T-helper 2 cell (primary cell): ENCODE data around the gene HMMR.
A peak's percentile ranks its signal among the peaks of the same experiment; 100 is the strongest.
"Not testable (repeated sequence)": the region's sequence is repeated elsewhere in the genome, so short reads cannot be mapped to it uniquely, and the experiment has no call there.

ENCODE experiments used
- DNase-seq, 5 experiments: peaks; one replicate each; pipeline versions ENCODE4 v3.0.0 to v3.0.0-alpha.2; 2012 to 2022
- total RNA-seq, 2 donors: gene quantifications; one replicate each; lab custom pipeline; 2026; lab: John Stamatoyannopoulos, UW

Gene HMMR, protein sequence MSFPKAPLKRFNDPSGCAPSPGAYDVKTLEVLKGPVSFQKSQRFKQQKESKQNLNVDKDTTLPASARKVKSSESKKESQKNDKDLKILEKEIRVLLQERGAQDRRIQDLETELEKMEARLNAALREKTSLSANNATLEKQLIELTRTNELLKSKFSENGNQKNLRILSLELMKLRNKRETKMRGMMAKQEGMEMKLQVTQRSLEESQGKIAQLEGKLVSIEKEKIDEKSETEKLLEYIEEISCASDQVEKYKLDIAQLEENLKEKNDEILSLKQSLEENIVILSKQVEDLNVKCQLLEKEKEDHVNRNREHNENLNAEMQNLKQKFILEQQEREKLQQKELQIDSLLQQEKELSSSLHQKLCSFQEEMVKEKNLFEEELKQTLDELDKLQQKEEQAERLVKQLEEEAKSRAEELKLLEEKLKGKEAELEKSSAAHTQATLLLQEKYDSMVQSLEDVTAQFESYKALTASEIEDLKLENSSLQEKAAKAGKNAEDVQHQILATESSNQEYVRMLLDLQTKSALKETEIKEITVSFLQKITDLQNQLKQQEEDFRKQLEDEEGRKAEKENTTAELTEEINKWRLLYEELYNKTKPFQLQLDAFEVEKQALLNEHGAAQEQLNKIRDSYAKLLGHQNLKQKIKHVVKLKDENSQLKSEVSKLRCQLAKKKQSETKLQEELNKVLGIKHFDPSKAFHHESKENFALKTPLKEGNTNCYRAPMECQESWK
- total RNA-seq: 1.2 to 4.7 reads per million in 2 donors

- DNase-seq: no peak
These were observed at the start of gene HMMR for GRCh38 chr5:163460562-163461171. TSS of gene HMMR (plus strand) at chr5:163460632. CDS start at chr5:163460693, 61 bp downstream.

DNA sequence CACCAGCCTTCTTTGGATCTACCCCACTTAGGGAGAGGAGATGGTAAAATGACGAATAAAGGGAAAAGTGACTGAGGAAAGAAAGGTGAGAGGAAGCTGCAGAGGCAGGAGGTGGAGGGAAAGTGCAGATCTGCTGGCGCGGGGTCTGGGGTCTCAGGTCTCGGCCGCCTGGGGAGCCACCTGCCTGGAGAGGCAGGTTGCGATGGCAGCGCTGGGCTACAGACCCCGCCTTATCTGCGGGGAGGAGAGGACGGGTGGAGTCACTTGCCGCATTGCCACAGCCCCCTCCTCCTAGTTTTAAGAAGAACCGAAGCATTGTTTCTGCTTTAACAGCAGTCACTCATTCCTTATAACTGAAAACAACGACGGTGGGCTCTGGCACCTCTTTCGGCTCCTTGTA is 44.8 kb upstream of the HMMR start:
- DNase-seq: not testable (repeated sequence)

GRCh38 chr5:163424836-163425235 is 35.6 kb upstream of the HMMR start:
- DNase-seq: no peak

DNA sequence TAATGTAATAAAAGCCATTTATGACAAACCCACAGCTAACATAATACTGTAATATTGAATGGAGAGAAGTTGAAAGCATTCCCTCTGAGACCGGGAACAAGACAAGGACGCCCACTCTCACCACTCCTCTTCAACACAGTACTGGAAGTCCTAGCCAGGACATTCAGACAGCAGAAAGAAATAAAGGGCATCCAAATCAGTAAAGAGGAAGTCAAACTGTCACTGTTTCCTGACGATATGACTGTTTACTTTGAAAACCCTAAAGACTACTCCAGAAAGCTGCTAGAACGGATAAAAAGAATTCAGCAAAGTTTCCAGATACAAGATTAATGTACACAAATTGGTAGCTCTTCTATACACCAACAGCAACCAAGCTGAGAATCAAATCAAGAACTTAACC is 34.3 kb upstream of the HMMR start:
- DNase-seq: peak in 1 of 5 experiments; percentile 19

- DNase-seq: no peak
These were observed 27.9 kb upstream of the HMMR start for GRCh38 chr5:163432544-163432943.

DNA sequence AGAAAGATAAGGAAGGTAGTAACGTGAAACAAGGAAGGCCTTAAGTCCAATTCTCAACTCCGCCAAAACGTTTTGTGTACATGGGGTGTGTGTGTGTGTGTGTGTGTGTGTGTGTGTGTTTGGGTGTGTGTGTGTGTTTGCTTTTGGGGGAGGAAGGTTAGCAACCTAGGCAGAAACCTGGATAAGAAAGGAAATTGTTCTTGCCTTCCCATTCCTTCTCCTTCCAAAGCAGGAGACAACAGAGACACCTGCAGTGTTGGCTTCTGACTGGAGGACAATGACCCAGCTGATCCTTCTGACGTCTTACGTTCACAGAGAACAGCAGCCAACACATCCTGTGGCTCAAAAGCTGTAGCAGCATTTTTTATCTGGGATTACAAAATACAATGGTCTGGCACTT is 27.2 kb upstream of the HMMR start:
- no peak for DNase-seq

- DNase-seq: no peak
These were observed 26.0 kb upstream of the HMMR start for GRCh38 chr5:163434401-163434866.

- peak in 1 of 5 experiments; percentile 18 for DNase-seq
These were observed 23.9 kb upstream of the HMMR start for GRCh38 chr5:163436515-163436914.

DNA sequence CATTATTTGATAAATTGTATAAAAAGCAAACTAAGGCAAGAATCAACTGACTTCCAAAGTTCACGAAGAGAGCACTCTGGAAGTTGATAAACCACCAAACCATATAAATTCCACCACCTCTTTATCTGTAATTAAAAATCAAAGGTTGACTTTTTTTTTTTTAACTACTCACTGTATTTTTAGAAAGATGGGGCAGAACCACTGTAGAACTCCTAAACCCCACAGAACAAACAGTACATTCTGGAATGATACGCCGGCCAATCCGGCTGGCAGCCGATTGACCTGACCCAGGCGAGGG is 23.5 kb upstream of the HMMR start:
- no peak for DNase-seq

DNA sequence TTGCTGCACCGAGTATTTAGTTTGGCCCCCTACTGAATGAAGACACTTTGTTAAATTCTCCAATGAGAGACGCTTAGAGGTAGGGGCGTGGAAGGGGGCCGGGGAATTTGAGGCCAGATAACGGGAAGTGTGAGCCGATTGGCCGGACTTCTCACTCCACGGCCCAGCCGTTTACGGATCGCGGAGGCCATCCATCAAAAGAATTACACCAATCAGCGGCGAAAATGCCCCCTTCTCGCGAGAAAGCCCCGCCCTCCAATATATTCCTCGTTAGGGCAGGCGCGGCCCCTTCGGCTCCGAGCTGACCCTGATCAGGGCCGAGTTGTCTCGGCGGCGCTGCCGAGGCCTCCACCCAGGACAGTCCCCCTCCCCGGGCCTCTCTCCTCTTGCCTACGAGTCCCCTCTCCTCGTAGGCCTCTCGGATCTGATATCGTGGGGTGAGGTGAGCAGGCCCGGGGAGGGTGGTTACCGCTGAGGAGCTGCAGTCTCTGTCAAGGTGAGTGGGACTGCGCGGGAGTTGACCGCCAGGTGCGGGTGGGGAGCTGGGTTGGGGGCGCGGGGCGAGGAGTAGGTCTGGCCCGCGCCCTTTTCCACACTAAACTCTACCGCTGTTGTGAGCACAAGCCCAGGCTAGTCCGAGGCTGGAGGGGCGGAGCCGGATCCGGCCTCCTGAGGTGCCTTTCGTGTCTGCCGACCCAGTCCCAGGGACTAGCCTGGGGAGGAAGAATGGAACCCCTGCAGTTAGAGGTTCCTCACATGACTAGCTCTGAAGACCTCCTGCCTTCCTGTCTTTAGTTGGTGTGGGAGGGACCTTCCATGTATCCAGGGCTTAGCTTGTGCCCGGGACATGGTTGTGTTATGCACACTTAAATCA is 22.9 kb upstream of the HMMR start, which contains the start of gene CCNG1:
CCNG1 (plus strand) TSS at position 287 of the 874 bp plus-strand sequence. CDS start 1,662 bp downstream, outside the sequence.
- DNase-seq: peak; percentile 66 to 97 (median 83)

- DNase-seq: peak in 1 of 5 experiments; percentile 81
These were observed 21.4 kb upstream of the HMMR start for GRCh38 chr5:163439092-163439425.

DNA sequence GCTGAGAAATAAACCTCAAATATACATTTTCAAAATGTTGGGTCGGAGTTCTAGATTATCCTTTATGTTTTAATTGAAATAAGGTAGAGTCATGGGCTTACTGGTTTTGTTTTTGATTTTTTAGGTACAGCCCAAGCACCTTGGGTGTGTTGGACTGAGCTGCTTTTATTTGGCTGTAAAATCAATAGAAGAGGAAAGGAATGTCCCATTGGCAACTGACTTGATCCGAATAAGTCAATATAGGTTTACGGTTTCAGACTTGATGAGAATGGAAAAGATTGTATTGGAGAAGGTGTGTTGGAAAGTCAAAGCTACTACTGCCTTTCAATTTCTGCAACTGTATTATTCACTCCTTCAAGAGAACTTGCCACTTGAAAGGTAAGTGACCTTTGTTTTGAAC is 19.5 kb upstream of the HMMR start:
- no peak for DNase-seq

DNA sequence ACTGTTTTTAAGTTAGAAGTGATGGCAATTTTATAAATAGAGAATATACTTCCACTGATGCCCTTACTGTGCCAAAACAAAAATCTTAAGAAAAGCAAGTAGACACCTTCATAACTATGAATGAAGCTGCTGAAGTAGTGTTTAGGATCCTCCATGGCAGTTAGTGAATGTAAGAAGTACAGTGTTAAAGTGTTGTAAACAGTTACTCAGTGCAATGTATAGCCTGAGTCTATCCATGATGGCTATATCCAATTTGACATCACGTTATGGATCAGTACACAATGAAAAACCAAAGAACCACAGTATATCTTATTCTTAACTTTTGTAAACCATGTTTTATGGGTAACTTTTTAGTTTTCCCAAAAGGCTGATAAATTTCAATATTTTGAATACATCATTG is 15.9 kb upstream of the HMMR start:
- DNase-seq: no peak

- no peak for DNase-seq
These were observed 15.1 kb upstream of the HMMR start for GRCh38 chr5:163445345-163445744.

DNA sequence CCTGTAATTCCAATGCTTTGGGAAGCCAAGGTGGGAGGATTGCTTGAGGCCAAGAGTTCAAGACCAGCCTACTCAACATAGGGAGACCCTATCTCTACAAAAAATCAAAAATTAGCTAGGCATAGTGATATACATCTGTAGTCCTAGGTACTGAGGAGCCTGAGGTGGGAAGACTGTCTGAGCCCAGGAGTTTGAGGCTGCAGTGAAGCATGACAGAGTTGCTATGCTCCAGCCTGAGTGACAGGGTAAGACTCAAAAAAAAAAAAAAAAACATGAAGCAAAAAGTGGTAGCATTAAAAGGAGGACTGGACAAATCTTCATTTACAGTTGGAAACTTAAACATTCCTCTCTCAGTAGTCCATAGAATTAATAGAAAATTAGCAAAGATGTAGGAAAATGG is 13.2 kb upstream of the HMMR start:
- no peak for DNase-seq

GRCh38 chr5:163447875-163448274 is 12.6 kb upstream of the HMMR start:
- no peak for DNase-seq

GRCh38 chr5:163448491-163448890 is 11.9 kb upstream of the HMMR start:
- no peak for DNase-seq

DNA sequence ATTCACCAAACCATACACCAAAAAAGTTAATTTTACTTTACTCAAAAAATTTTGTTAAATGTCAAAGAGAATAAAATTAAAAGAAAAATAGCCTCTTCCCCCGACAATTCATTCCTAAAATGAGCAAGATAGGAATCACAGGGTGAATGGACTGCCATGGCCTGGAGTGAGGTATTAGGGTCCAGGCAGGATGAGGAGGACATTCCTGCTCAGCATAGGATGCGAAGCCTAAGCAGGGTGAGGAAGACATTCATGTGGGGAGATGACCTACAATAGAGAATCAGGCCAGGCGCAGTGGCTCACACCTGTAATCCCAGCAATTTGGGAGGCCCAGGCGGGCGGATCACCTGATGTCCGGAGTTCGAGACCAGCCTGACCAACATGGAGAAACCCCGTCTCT is 8.9 kb upstream of the HMMR start:
- DNase-seq: no peak

DNA sequence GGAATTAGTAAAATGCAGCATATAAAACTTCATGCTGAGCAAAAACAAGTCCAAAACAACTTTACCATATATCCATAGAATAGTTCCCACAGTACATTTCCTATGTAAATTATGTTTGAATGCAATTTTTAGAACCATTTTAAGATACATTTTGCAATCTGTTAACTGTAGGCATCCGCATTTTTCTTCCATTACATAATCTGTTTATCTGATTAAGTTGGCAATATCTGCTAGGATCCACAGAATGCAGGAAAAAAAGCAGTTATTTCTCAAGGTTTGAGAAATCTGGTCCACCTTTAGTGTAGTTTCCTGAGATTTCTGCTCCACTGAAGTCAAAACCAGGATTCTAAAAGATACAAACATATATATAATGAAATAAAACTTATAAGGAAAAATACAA is 6.7 kb upstream of the HMMR start:
- no peak for DNase-seq

DNA sequence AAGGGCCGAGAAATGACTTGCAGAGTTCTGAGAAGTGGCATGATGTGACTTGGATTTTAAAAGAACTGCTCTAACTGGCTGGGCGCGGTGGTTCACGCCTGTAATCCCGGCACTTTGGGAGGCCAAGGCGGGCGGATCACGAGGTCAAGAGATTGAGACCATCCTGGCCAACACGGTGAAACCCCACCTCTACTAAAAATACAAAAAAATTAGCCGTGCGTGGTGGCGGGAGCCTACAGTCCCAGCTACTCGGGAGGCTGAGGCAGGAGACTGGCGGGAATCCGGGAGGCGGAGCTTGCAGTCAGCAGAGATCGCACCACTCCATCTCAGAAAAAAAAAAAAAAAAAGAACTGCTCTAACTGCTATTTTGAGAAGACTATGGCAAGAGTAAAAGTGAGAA is 5.0 kb upstream of the HMMR start:
- not testable (repeated sequence) for DNase-seq

GRCh38 chr5:163456029-163456589 is 4.3 kb upstream of the HMMR start:
- DNase-seq: no peak

- DNase-seq: no peak
These were observed 3.6 kb upstream of the HMMR start for GRCh38 chr5:163456840-163457239.
